H9 (cell line): ENCODE results near the gene ANP32E. TPM values are rescaled to one million over a fixed set of nuclear protein-coding genes. Genes with fewer than 3 reads are reported as not detected.
A peak's percentile ranks its signal among the peaks of the same experiment; 100 is the strongest.

Experiments used
- DNase-seq: peaks from one replicate; pipeline ENCODE4 v3.0.0-alpha.2; 2017
- H2AFZ ChIP-seq: one replicate; pipeline ENCODE4 v1.6.1; 2013; ENCODE audit warnings: mild to moderate bottlenecking, low read length, control low read depth, moderate library complexity
- H2AK5ac ChIP-seq: 2 replicates; pipeline ENCODE4 v1.6.1; 2013; ENCODE audit warnings: low read length, control low read depth, mixed read lengths; ENCODE audit not compliant: insufficient read length
- H2BK120ac ChIP-seq: one replicate; pipeline ENCODE4 v1.6.1; 2013; ENCODE audit warnings: low read depth, mild to moderate bottlenecking, low read length, control low read depth, inconsistent platforms; ENCODE audit not compliant: poor library complexity, severe bottlenecking
- H2BK12ac ChIP-seq: 2 replicates; pipeline ENCODE4 v1.6.1; 2013; ENCODE audit warnings: low read length, control low read depth, mixed read lengths, low read depth; ENCODE audit not compliant: insufficient read length
- H2BK15ac ChIP-seq: 2 replicates; pipeline ENCODE4 v1.6.1; 2013; ENCODE audit warnings: low read depth, low read length, control low read depth
- H2BK20ac ChIP-seq: one replicate; pipeline ENCODE4 v1.6.1; 2013; ENCODE audit warnings: low read depth, mild to moderate bottlenecking, low read length, control low read depth, inconsistent platforms; ENCODE audit not compliant: poor library complexity, severe bottlenecking
- H2BK5ac ChIP-seq: 2 replicates; pipeline ENCODE4 v1.6.1; 2013; ENCODE audit warnings: low read length, control low read depth, mixed read lengths; ENCODE audit not compliant: insufficient read length
- H3K14ac ChIP-seq: 2 replicates; pipeline ENCODE4 v1.6.1; 2013; ENCODE audit warnings: low read length, control low read depth; ENCODE audit not compliant: insufficient read depth
- H3K18ac ChIP-seq: 2 replicates; pipeline ENCODE4 v1.6.1; 2013; ENCODE audit warnings: low read depth, mild to moderate bottlenecking, mixed read lengths, low read length, control low read depth; ENCODE audit not compliant: insufficient read length
- H3K23ac ChIP-seq: 2 replicates; pipeline ENCODE4 v1.6.1; 2013; ENCODE audit warnings: low read length, control low read depth, mixed read lengths, low read depth; ENCODE audit not compliant: insufficient read length
- H3K23me2 ChIP-seq: 2 replicates; pipeline ENCODE4 v1.6.1; 2013; ENCODE audit warnings: low read depth, mild to moderate bottlenecking, mixed read lengths, low read length, control low read depth; ENCODE audit not compliant: insufficient read length, poor library complexity, severe bottlenecking
- H3K27ac ChIP-seq: 2 replicates; pipeline ENCODE4 v1.5.1; 2013; ENCODE audit warnings: low read length, control low read depth, mixed read lengths, low read depth; ENCODE audit not compliant: insufficient read length
- H3K27me3 ChIP-seq: 2 replicates; pipeline ENCODE4 v1.6.1; 2013; ENCODE audit warnings: low read length, control low read depth, inconsistent platforms; ENCODE audit not compliant: insufficient read depth
- H3K4ac ChIP-seq: 2 replicates; pipeline ENCODE4 v1.6.1; 2013; ENCODE audit warnings: low read depth, mild to moderate bottlenecking, control low read depth, inconsistent platforms, low read length, moderate library complexity
- H3K4me1 ChIP-seq: 2 replicates; pipeline ENCODE4 v1.6.1; 2013; ENCODE audit warnings: low read length, control low read depth, inconsistent platforms; ENCODE audit not compliant: insufficient read depth
- H3K4me2 ChIP-seq: 2 replicates; pipeline ENCODE4 v1.6.1; 2013; ENCODE audit warnings: low read length, control low read depth, mixed read lengths; ENCODE audit not compliant: insufficient read length, insufficient read depth
- H3K56ac ChIP-seq: 2 replicates; pipeline ENCODE4 v1.6.1; 2013; ENCODE audit warnings: low read depth, mild to moderate bottlenecking, mixed read lengths, low read length, control low read depth; ENCODE audit not compliant: insufficient read length
- H3K79me1 ChIP-seq: 2 replicates; pipeline ENCODE4 v1.6.1; 2013; ENCODE audit warnings: low read depth, mild to moderate bottlenecking, moderate library complexity, low read length, control low read depth, inconsistent platforms; ENCODE audit not compliant: insufficient read depth, poor library complexity, severe bottlenecking
- H3K79me2 ChIP-seq: 2 replicates; pipeline ENCODE4 v1.6.1; 2013; ENCODE audit warnings: low read length, control low read depth, inconsistent platforms; ENCODE audit not compliant: insufficient read depth
- H3K9ac ChIP-seq: 2 replicates; pipeline ENCODE4 v1.6.1; 2013; ENCODE audit warnings: low read length, control low read depth, mixed read lengths; ENCODE audit not compliant: insufficient read length; ENCODE audit errors: extremely low read depth
- H3K9me3 ChIP-seq: one replicate; pipeline ENCODE4 v1.6.1; 2013; ENCODE audit warnings: low read depth, low read length, inconsistent platforms; ENCODE audit not compliant: control insufficient read depth
- H3T11ph ChIP-seq: one replicate; pipeline ENCODE4 v1.6.1; 2013; ENCODE audit warnings: mild to moderate bottlenecking, low read length, control low read depth, inconsistent platforms
- H4K20me1 ChIP-seq: one replicate; pipeline ENCODE4 v1.6.1; 2013; ENCODE audit not compliant: control insufficient read depth, insufficient read length, insufficient read depth
- H4K5ac ChIP-seq: 2 replicates; pipeline ENCODE4 v1.6.1; 2013; ENCODE audit warnings: low read depth, mild to moderate bottlenecking, mixed read lengths, low read length, control low read depth; ENCODE audit not compliant: insufficient read length
- H4K8ac ChIP-seq: replicated peaks from 2 replicates; pipeline ENCODE4 v1.6.1; 2013; ENCODE audit warnings: low read length, control low read depth, mixed read lengths, low read depth; ENCODE audit not compliant: insufficient read length
- H4K91ac ChIP-seq: 2 replicates; pipeline ENCODE4 v1.6.1; 2013; ENCODE audit warnings: low read depth, mild to moderate bottlenecking, moderate library complexity, mixed read lengths, low read length, control low read depth; ENCODE audit not compliant: insufficient read length
- H3K27ac Mint-ChIP-seq, 3 experiments: 2 replicates in 2 of 3; 3 replicates in 1 of 3; pipeline ENCODE4 v1.8.0; 2020 to 2021; ENCODE audit warnings: mixed read lengths in 3 of 3, mild to moderate bottlenecking in 1 of 3, moderate library complexity in 1 of 3
- H3K27me3 Mint-ChIP-seq: 2 replicates; pipeline ENCODE4 v1.8.0; 2021; ENCODE audit warnings: low read depth, mild to moderate bottlenecking, moderate library complexity, mixed read lengths
- H3K36me3 Mint-ChIP-seq, 3 experiments: 2 replicates in 2 of 3; 3 replicates in 1 of 3; pipeline ENCODE4 v1.8.0; 2020 to 2021; ENCODE audit warnings: low read depth in 3 of 3, mixed read lengths in 3 of 3; ENCODE audit not compliant: insufficient read depth in 1 of 3
- H3K4me1 Mint-ChIP-seq, 2 experiments: 2 replicates each; pipeline ENCODE4 v1.8.0; 2020; ENCODE audit warnings: mixed read lengths in 2 of 2
- H3K4me3 Mint-ChIP-seq, 2 experiments: 2 replicates in 1 of 2; 3 replicates in 1 of 2; pipeline ENCODE4 v1.8.0; 2020 to 2021; ENCODE audit warnings: mild to moderate bottlenecking in 2 of 2, mixed read lengths in 2 of 2, moderate library complexity in 1 of 2
- H3K9me3 Mint-ChIP-seq, 2 experiments: 2 replicates in 1 of 2; 3 replicates in 1 of 2; pipeline ENCODE4 v1.8.0; 2020; ENCODE audit warnings: mild to moderate bottlenecking in 2 of 2, mixed read lengths in 2 of 2, moderate library complexity in 1 of 2
- CTCF ChIP-seq: fragments of 200-600 bp; sonication (generic); conservative IDR thresholded peaks from 3 replicates; pipeline ENCODE4 v1.8.0; 2021; ENCODE audit warnings: antibody characterized with exemption, mild to moderate bottlenecking
- WGBS: extraction: QIAGEN DNeasy Blood & Tissue Kit; methylation state at CpG from one replicate; pipeline ENCODE4 v1.1.7; 2013; ENCODE audit warnings: missing lambda C conversion rate, low lambda C conversion rate, mixed read lengths; ENCODE audit not compliant: insufficient read length; ENCODE audit errors: extremely low coverage; 5-methylcytosine and 5-hydroxymethylcytosine counted together
- total RNA-seq: library from RNA; stranded (reverse); gene quantifications from 2 replicates; pipeline ENCODE4 v1.2.1, GENCODE V29; 2021

The ANP32E gene
- total RNA-seq, 1 experiment from 2014 or later = 106 TPM

- no peak for TF ChIP-seq CTCF
- Histone ChIP-seq H3K14ac (peak within 1 kb of the TSS; percentile 72), H3K79me1 (no peaks in the 10 kb centered on the region), H2BK120ac (peak within 1 kb of the TSS; percentile 7), H2BK15ac (no peak within 1 kb of the TSS), H4K91ac (no peak within 1 kb of the TSS), H3K23ac (no peak within 1 kb of the TSS), H2AFZ (no peak within 1 kb of the TSS), H3K56ac (no peak within 1 kb of the TSS), H3T11ph (no peak within 1 kb of the TSS), H4K20me1 (no peaks in the 10 kb centered on the region), H3K4me2 (peak within 1 kb of the TSS; percentile 79), H3K23me2 (peaks cover 41% of the 10 kb centered on the region), H4K8ac (no peak within 1 kb of the TSS), H3K18ac (peak within 1 kb of the TSS; percentile 69), H3K27me3 (no peaks in the 10 kb centered on the region), H3K9me3 (no peaks in the 10 kb centered on the region), H3K4ac (no peak within 1 kb of the TSS; the same call in 1 of the 2 replicates), H3K9ac (peak within 1 kb of the TSS; percentile 63), H3K27ac (peak within 1 kb of the TSS; percentile 11), H2BK5ac (no peak within 1 kb of the TSS), H4K5ac (no peak within 1 kb of the TSS), H3K4me1 (peaks cover 8% of the 10 kb centered on the region; the same call in 1 of the 2 replicates), H2BK12ac (no peak within 1 kb of the TSS), H3K79me2 (no peaks in the 10 kb centered on the region; the same call in 1 of the 2 replicates), H2AK5ac (no peak within 1 kb of the TSS), H2BK20ac (no peak within 1 kb of the TSS)
- Mint-ChIP-seq H3K27ac (peak within 1 kb of the TSS; percentile 99 to 100 (median 99)), H3K36me3 (peaks cover 14 to 25% (median 21%) of the 10 kb centered on the region in 3 experiments), H3K9me3 (no peaks in the 10 kb centered on the region; a peak in 1 of 5 replicates), H3K4me3 (peak within 1 kb of the TSS; percentile 80 to 93), H3K27me3 (no peaks in the 10 kb centered on the region), H3K4me1 (peaks cover 45 to 53% of the 10 kb centered on the region in 2 experiments)
- peak; percentile 66 for DNase-seq
- WGBS = no CpG with 5 or more reads among the region's 13 CpGs
Measured at GRCh38 chr1:150257624-150258585, 22.0 kb upstream of the ANP32E start, which contains the start of gene CA14. Gene CA14, plus strand, starts transcription at chr1:150257774. Its CDS starts 355 bp downstream, at chr1:150258129.
